ENCODE measurements around the gene ESR1.
"Not testable (repeated sequence)": the region's sequence is repeated elsewhere in the genome, so short reads cannot be mapped to it uniquely, and the experiment has no call there.

ESR1 gene

GRCh38 chr6:152100183-152100618, 292.7 kb downstream of the ESR1 start:
- peak; percentile 68 for DNase-seq

- DNase-seq = no peak
Observed at GRCh38 chr6:152107973-152108372, 300.5 kb downstream of the ESR1 start.

DNA sequence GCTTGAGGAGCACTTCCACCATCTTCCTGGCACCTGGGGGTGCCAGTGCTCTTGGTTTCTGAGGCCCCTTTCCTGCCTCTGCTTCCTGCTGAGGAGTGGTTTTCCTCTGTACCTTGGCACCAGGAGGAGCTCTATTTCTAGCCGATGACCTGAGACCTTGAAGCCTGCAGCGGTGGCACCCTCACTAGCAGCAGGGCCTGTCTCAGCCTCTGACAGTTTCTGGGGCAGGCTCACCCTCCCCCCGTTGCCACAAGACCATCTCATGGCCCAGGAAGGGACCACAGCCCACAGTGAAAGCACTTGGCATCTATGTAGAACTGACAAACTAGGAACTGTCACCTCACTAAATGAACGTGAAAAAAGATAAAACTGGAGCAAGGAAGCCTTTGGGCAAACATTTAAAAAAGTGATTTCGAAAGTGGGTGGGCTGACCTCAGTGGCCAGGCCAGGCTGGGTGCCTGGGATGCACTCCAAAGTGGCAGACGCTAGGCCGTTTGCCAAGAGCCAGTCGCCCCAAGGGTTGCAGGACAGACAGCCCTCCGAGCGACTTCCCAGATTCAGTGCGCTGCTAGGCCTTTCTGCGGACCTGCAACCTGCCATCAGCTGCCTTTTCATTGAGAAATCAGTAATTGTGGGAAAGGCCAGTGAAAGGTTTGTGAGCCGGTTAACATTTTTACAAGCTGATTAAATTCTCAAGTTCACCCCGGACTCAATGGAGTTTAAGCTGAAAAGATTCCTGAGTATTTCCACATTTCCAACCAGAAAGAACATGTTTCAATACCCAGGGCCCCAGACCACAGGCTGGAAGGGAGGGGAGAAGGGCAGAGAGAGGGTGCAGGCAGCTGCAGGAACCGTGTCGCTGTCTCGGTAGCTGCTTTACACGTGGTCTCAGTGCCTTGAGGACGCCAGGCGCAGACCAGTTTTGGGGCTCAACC, 303.7 kb downstream of the ESR1 start:
- no peak for DNase-seq

GRCh38 chr6:152112491-152113261, 305.2 kb downstream of the ESR1 start:
- DNase-seq = no peak

DNA sequence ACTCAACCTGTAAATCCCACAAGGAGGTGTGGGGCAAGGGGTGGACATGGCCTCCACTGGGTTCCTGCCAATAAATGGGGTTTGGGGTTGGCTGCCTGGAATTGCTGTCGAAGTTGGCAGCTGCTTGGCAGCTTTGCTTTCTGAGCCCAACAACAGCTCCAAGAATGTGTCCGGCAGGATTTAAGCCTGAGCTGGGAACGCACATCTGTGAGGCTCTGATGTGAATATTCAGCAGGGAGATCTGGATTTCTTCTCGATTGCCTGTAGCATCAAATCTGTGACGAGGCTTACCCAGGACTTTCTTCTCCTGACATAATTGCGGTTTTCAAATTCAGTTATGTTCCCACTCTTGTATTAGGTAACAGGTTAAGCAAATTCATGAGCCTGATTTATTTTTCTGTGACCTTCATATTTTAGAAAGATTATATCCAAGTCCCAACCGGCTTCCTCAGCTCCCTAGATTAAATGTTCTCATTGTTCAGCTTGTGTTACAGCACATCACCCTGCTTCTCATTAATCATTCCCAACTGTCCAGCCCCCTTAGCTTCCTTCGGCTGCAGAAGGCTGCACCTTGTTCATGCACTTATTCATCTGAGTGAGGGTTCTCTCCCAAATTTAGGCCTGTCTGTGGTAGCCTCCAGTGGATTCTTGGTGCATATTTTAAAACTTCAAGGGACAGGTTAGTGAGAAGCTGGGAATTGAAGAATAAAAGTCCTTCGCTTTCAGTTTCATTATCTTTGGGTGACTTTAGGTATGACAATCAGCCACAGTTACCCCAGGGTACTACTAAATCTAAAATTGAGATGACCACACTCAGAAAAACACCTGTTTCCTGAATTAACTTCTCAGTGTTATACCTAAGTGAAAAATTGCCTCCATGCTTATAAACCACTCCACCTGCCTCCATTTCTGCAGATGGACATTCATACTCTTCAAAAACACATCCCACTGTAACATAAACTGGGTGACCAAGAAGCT, 310.0 kb downstream of the ESR1 start:
- no peak for DNase-seq

DNA sequence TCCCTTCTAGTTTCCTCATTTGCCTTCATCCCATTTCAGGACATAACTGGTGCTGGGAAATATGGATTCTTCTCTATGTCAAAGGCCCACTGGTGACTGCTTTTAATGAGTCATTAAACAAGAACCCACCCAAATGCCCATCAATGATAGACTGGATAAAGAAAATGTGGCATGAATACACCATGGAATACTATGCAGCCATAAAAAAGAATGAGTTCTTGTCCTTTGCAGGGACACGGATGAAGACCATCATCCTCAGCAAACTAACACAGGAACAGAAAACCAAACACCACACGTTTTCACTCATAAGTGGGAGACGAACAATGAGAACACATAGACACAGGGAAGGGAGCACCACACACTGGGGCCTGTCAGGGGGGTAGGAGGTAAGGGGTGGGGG, 310.7 kb downstream of the ESR1 start:
- DNase-seq = no peak

- no peak for DNase-seq
Observed at GRCh38 chr6:152118678-152119077, 311.2 kb downstream of the ESR1 start.

DNA sequence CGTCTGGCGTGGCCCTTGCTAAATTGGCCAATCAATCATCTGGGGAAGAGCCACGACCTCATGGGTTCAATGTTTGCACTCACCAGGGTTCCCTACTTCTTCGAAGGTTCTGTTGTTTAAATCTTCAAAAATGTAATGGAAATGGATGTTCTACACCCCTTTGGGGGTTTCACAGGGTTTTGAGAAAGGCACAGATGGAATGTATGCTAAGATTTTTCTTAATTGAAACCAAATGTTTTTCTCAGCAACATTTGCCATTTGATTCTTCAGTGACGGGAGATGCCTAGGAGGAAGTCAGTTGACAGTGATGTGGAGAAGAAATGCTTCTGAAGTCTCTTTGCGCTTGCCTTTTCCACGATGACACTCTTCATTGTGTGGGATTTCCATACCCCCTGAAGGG, 312.3 kb downstream of the ESR1 start:
- DNase-seq = no peak

DNA sequence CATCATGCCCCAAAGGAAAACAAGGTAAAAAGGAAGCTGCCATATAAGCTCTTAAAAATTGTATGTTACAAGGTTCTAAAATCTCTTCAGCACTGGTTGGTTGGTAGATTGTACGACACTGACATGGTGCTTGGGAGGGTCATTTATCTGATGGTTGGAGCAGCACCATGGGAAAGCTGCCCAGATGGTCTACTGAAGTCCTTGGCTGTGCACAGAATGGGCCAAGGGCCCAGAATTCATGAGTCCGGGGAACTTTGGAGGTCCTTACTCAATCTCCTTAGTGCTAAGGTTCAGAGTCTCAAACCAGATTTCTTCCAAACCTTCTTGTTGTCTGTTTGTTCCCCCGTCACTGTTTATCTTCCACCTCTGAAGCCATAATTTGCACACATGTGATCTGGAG, 314.4 kb downstream of the ESR1 start:
- DNase-seq = no peak

DNA sequence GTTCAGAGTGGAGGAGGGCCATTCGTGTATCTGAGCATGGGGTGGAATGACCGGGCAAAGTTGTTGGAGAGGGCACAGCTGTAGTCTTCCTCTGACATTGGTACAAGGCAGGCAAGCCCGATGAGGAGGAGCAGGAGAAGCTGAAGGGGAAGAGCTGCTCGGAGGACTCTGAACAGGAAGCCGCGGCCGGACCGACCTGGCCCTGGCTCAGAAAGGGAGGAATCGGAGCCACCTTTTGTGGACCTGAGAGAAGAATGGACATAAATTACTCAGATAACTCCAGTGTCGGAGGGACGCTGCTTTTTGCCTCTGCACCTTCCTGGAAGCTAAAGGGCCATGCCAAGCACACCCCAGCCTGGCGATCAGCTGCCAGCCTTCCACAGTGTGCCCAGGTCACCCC, 315.0 kb downstream of the ESR1 start:
- no peak for DNase-seq

DNA sequence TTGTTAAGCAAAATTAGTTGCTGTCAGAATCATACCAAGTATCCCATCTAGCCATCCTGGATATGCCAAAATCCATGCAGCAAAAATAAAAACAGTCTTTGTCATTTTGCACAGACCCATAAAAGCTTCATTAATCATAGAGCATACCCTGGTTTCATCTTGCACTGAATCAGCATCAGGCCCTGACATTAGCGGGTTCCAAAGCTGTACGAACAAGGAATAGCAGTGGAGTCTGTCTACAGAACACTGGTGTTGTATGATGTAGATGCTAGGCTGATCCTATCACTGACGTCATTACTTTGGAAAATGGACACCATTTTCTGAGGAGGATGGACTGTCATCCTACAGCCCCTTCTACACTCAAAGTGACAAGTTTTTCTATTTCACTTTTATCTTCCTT, 315.6 kb downstream of the ESR1 start:
- DNase-seq = no peak

- peak; percentile 61 for DNase-seq
Observed at GRCh38 chr6:152124429-152125074, 317.1 kb downstream of the ESR1 start.

DNA sequence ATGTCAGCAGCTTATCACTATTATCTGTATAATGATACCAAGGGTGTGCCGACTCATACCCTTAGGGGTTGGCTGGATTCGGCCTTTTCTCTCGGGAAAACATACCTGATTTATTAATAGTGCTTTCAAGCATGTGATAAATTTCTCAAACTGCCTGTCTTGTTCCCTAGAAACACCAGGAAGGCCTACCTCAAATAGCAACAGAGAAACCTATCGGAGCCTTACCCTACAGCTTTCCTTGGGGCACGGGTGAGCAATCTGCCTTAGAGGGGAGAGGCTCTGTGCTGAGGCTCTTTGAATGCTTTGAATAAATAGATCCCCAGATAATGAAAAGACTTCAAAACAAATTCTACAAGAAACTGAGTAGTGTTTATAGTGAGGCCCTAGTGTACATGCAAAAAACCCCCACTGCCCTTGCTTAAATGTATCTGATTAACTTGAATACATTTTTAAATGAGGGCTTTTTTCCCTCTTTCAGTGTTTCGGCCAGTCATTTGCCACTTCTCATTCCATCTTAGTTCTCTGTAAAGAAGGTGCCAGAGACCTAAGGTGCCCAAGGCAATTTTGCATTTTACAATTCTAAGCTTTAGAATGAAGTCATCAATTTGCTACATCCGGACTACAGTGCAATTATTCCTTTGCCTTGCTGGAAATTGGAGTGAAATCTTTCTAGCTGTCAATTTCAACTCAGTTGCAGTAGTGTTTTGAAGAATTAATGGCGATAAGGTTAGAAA, 320.1 kb downstream of the ESR1 start:
- DNase-seq = no peak

- no peak for DNase-seq
Observed at GRCh38 chr6:152129691-152130151, 322.2 kb downstream of the ESR1 start.

DNA sequence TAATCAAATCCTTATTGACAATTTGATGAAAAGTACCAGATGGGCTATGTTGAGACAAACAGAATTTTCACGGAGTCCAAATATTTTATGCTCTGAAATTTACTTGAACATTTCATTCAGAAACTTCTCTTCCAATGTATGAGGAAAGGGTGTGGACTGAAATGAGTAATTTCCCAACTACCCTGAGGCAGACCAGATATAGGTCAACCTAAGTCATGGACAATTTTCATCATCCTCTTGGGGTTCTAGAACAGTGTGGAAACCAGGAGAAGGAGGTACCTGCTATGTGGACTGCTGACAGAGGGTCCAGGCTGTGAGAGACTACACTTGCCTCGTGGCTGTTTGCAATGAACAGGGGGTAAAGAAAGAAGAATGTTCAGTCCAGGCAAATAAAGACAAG, 323.0 kb downstream of the ESR1 start:
- DNase-seq = no peak

DNA sequence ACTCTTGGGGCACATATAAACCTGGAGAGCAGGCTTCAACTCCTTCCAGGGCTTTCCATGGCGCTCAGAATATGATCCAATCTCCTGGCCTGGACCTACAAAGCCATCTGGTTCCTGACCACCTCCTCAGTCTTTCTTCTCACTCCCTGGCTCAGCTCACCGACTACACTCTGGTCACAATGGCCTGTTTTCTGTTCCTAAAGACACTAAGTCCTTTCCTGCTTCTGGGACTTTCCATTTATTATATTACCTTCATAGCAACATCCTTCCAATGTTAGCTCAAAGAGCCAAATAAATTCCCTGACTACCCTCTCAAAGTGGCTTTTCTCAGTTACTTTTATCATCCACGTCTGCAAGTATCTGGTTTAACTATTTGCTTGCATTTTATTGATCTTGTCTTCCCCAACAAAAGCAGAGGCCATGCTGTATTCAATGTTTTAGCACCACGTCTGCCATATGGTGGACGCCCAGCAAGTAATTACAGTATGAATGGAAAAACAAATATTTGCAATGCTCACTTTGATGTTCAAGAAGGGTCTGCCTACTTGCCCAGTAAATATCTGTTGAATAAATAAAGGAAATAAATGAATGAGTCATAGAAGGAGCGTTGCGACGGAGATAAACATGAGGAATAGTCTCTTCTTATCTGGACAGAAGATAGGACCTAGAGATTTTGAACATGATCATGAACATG, 328.4 kb downstream of the ESR1 start:
- no peak for DNase-seq

GRCh38 chr6:152136449-152136825, 329.0 kb downstream of the ESR1 start:
- no peak for DNase-seq

DNA sequence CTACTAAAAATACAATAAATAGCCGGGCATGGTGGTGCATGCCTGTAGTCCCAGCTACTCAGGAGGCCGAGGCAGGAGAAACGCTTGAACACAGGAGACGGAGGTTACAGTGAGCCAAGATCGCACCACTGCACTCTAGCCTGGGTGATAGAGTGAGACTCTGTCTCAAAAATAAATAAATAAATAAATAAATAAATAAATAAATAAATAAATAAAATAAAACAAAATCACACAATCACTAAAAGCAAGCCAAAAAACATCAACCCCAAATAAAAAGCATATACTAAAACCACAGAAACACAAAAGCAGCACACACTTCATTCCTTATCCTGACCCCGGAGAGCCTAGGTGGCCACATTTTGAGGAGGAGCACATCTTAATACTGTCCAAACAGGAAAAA, 330.9 kb downstream of the ESR1 start:
- not testable (repeated sequence) for DNase-seq

- DNase-seq = no peak
Observed at GRCh38 chr6:152142105-152142504, 334.6 kb downstream of the ESR1 start.

DNA sequence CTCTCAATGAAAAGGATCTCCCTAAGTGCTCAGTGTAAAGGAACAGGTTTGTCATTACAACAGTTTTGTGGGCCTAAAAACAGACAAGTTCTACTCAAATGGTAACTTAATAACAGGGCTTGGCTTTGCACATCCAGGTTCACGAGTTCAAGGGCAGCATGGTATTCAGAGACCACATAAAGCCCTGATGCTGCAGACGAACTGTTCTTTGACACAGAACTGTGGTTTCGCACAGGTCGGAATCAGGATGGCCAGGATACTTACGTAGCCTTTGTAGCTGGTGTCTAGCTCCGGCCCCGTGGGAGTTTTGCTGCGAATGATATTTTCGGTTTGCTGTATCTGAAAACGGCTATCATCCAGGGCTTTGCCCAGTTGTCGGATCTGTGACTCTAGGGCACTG, 335.9 kb downstream of the ESR1 start:
- no peak for DNase-seq

DNA sequence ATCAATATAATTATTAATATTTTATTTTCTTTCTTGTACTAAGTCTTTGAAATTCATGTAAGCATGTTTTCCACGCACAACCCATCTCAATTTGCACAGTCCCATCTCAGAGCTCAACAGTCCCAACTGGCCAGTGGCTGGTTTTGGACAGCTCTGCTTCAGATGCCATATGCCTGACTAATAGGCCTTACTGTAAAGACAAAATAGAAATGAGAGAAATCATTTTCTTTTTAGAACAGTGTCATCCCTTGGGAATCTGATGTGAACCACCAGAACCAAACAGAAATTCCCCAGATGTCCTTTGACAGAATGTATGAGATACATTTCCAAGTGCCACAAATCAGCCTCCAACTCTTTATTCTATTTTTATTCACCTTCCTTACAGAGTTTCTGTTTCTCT, 338.9 kb downstream of the ESR1 start:
- no peak for DNase-seq

Data from NCI-H2171 treated with DMSO at 0.1 percent for 48 hours (cell line).